SU-DHL-6 (cell line): ENCODE results near the gene AGPAT3.

Experiments
- H2AFZ ChIP-seq: fragments of 200-600 bp; sonication (generic); 2 replicates; pipeline ENCODE4 v1.6.1; 2014; ENCODE audit warnings: low read depth, mild to moderate bottlenecking, moderate library complexity, mixed read lengths, antibody characterized with exemption, low read length; ENCODE audit not compliant: severe bottlenecking
- H3F3A ChIP-seq: fragments of 200-600 bp; shearing (Covaris generic); 2 replicates; pipeline ENCODE4 v1.6.0; 2016; ENCODE audit warnings: antibody characterized with exemption, mild to moderate bottlenecking; ENCODE audit not compliant: insufficient read depth
- H3K27ac ChIP-seq: fragments of 200-600 bp; sonication (generic); 2 replicates; pipeline ENCODE4 v1.5.1; 2016; ENCODE audit warnings: low read depth, mild to moderate bottlenecking, low read length, moderate library complexity, mixed read lengths
- H3K27me3 ChIP-seq: fragments of 200-600 bp; sonication (generic), shearing (Covaris generic); 2 replicates; pipeline ENCODE4 v1.6.0; 2014; ENCODE audit warnings: mild to moderate bottlenecking, low read length
- H3K36me3 ChIP-seq: fragments of 200-600 bp; sonication (generic); 2 replicates; pipeline ENCODE4 v1.6.1; 2014; ENCODE audit warnings: mild to moderate bottlenecking, low read length, mixed read lengths
- H3K4me2 ChIP-seq: fragments of 300-600, 200-600 bp; shearing (Covaris generic), sonication (generic); 2 replicates; pipeline ENCODE4 v1.6.0; 2014; ENCODE audit warnings: low read length, low read depth, mild to moderate bottlenecking; ENCODE audit not compliant: poor library complexity, severe bottlenecking
- H3K4me3 ChIP-seq: fragments of 200-600 bp; sonication (generic); 2 replicates; pipeline ENCODE4 v1.5.1; 2014; ENCODE audit warnings: antibody characterized with exemption, low read length, mild to moderate bottlenecking, mixed read lengths; ENCODE audit not compliant: insufficient read depth, poor library complexity, severe bottlenecking
- H3K79me2 ChIP-seq: fragments of 200-600 bp; sonication (generic); 2 replicates; pipeline ENCODE4 v1.6.1; 2014; ENCODE audit warnings: mild to moderate bottlenecking, low read length, moderate library complexity; ENCODE audit not compliant: insufficient read depth
- H3K9ac ChIP-seq: fragments of 200-600 bp; sonication (generic); 2 replicates; pipeline ENCODE4 v1.7.0; 2014; ENCODE audit warnings: mild to moderate bottlenecking, low read length
- H3K9me2 ChIP-seq: fragments of 200-600 bp; sonication (generic); replicated peaks from 2 replicates; pipeline ENCODE4 v1.6.1; 2014; ENCODE audit warnings: low read length; ENCODE audit not compliant: insufficient read depth
- H3K9me3 ChIP-seq: fragments of 200-600 bp; sonication (generic); 2 replicates; pipeline ENCODE4 v1.6.1; 2014; ENCODE audit warnings: low read length, mixed read lengths; ENCODE audit not compliant: insufficient read depth
- H4K20me1 ChIP-seq: fragments of 200-600 bp; sonication (generic); 2 replicates; pipeline ENCODE4 v1.6.1; 2014; ENCODE audit warnings: low read depth, mild to moderate bottlenecking, antibody characterized with exemption, low read length, moderate library complexity, mixed read lengths
- EZH2phosphoT487 ChIP-seq: fragments of 200-600 bp; sonication (generic), shearing (Covaris generic); conservative IDR thresholded peaks from 2 replicates; pipeline ENCODE4 v1.6.1; 2018; ENCODE audit warnings: mild to moderate bottlenecking, antibody characterized with exemption, low read length, moderate library complexity, mixed read lengths
- TF ChIP-seq, protein P1 (sequence below): fragments of 200-600 bp; sonication (generic); IDR thresholded peaks from one replicate; pipeline ENCODE4 v1.5.1; 2017; ENCODE audit warnings: antibody characterized with exemption, mild to moderate bottlenecking, low read length, moderate library complexity; ENCODE audit not compliant: insufficient read depth, poor library complexity, severe bottlenecking

The AGPAT3 gene

GRCh38 chr21:43978060-43978459 is 113.0 kb downstream of the AGPAT3 start:
- Histone ChIP-seq H2AFZ (no peak overlapping the region), H3K36me3 (no peaks in the 10 kb centered on the region), H3K4me2 (no peak overlapping the region), H3K9me3 (no peaks in the 10 kb centered on the region), H3K9ac (no peak overlapping the region), H4K20me1 (no peaks in the 10 kb centered on the region), H3F3A (no peaks in the 10 kb centered on the region), H3K9me2 (no peaks in the 10 kb centered on the region), H3K79me2 (no peaks in the 10 kb centered on the region), H3K27ac (no peak overlapping the region), H3K27me3 (no peaks in the 10 kb centered on the region), H3K4me3 (no peak overlapping the region)
- TF ChIP-seq, protein P1, sequence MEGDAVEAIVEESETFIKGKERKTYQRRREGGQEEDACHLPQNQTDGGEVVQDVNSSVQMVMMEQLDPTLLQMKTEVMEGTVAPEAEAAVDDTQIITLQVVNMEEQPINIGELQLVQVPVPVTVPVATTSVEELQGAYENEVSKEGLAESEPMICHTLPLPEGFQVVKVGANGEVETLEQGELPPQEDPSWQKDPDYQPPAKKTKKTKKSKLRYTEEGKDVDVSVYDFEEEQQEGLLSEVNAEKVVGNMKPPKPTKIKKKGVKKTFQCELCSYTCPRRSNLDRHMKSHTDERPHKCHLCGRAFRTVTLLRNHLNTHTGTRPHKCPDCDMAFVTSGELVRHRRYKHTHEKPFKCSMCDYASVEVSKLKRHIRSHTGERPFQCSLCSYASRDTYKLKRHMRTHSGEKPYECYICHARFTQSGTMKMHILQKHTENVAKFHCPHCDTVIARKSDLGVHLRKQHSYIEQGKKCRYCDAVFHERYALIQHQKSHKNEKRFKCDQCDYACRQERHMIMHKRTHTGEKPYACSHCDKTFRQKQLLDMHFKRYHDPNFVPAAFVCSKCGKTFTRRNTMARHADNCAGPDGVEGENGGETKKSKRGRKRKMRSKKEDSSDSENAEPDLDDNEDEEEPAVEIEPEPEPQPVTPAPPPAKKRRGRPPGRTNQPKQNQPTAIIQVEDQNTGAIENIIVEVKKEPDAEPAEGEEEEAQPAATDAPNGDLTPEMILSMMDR = no peak
- TF ChIP-seq EZH2phosphoT487 = no peak

DNA sequence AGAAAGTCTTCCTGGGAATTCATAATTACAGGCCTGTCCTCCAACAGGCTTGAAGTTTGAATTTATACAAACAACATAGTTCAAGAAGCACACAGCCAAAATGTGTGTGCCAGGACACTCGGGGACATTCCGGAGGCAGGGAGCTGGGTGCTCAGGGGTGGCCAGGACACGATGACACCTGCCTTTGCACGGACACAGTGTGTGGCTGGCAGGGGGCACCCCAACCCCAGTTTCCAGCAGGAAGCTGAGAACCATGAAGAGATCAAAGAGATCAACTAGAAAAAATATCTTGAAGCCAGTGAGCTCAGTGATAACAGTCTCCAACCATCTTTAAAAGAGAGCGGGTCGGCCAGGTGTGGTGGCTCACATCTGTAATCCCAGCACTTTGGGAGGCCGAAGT is 114.6 kb downstream of the AGPAT3 start:
- no peak overlapping the region for H3K27ac ChIP-seq
- no peak overlapping the region for H2AFZ ChIP-seq
- no peak overlapping the region for H3K4me3 ChIP-seq
- H3K36me3 ChIP-seq = no peaks in the 10 kb centered on the region
- H3K79me2 ChIP-seq = no peaks in the 10 kb centered on the region
- H3K4me2 ChIP-seq = no peak overlapping the region
- H3F3A ChIP-seq = no peaks in the 10 kb centered on the region
- no peak overlapping the region for H3K9ac ChIP-seq
- H3K9me3 ChIP-seq = no peaks in the 10 kb centered on the region
- no peaks in the 10 kb centered on the region for H4K20me1 ChIP-seq
- no peaks in the 10 kb centered on the region for H3K27me3 ChIP-seq
- no peaks in the 10 kb centered on the region for H3K9me2 ChIP-seq
- no peak for TF ChIP-seq EZH2phosphoT487
- TF ChIP-seq, protein P1 = no peak

DNA sequence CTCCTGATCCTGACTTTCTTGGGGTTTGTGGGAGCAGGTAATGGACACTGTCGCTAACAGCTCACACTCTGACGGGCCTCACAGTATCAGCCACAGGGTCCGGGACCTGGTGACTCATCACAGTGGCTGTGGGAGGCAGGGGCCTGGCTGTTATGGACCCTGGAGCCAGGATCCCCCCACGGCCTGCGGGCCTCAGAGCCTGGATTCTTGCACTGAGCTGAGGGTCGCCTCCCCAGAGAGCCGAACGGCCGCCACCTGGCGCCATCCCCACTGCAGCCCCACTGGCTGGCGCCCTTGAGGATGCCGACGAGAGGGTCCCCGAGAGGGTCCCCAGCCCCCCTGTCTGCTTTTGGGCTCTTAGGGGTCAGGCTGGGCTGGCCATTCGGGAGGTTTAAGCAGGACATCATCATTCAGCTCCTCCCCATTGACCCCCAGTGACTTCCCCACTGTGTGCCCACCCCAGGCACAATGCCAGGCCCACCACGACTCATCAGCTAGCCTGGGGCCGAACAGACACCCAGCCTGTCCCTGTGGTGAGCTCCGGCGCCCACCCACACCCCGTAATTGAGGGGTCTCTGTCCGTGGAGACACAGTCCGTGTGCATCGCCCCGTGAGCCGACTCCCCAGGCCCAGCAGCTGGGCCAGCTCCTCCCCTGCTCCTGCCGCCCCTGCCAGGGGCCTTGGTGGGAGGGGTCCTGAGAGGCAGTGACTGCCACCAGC is 116.3 kb downstream of the AGPAT3 start:
- no peak for TF ChIP-seq EZH2phosphoT487
- TF ChIP-seq, protein P1 = no peak
- H3K9ac ChIP-seq = no peak overlapping the region
- no peaks in the 10 kb centered on the region for H3K36me3 ChIP-seq
- no peaks in the 10 kb centered on the region for H4K20me1 ChIP-seq
- H3F3A ChIP-seq = no peaks in the 10 kb centered on the region
- no peaks in the 10 kb centered on the region for H3K9me3 ChIP-seq
- no peak overlapping the region for H2AFZ ChIP-seq
- no peak overlapping the region for H3K27ac ChIP-seq
- no peaks in the 10 kb centered on the region for H3K27me3 ChIP-seq
- H3K9me2 ChIP-seq = no peaks in the 10 kb centered on the region
- no peak overlapping the region for H3K4me3 ChIP-seq
- H3K79me2 ChIP-seq = no peaks in the 10 kb centered on the region
- no peak overlapping the region for H3K4me2 ChIP-seq
